ENCODE data around the gene PRCC. TPM values are rescaled to one million over a fixed set of nuclear protein-coding genes. Genes with fewer than 3 reads are reported as not detected.

The PRCC gene
- total and polyA plus RNA-seq, 2 of the 13 experiments (the other 11 are each of a cell fraction or from before 2014, with no cell fraction given), result 24.2 to 40.5 TPM

DNA sequence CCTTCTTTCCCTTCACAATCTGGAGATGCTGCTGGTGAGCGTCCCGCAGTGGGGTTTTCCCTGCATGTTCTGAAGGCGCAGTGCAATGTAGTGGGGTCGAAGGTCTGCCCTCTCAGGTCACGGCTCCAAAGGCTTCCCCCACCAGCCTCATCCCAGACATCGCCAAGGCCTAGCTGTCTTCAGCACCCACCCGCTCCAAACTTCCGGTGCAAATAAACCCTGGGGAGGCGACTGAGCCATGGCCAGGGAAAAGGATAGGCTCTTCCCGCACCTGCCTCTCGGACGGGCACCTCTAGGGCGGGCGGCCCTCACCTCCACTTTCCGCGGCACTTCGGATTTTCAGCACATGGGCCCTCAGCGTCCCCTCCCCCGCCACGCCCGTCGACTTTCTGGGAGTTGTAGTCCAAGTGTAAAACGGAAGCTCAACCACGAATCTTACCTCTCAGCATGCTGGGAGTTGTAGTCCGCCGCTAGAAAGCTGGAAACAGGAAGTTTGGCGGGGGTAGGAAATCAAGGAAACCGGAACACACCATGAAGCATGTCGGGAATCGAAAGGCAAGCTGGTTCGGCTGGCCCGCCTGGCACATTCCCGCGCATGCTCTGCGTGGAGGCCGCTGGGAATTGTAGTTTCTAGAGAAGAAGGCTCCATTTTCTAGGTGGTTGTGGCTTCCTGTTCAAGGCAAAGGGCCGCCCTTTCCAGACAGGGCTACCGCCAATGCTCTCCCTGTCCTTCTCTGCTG lies 26.4 kb upstream of the PRCC start, which contains the start of gene MRPL24 (continued):
- TF ChIP-seq, protein P1, sequence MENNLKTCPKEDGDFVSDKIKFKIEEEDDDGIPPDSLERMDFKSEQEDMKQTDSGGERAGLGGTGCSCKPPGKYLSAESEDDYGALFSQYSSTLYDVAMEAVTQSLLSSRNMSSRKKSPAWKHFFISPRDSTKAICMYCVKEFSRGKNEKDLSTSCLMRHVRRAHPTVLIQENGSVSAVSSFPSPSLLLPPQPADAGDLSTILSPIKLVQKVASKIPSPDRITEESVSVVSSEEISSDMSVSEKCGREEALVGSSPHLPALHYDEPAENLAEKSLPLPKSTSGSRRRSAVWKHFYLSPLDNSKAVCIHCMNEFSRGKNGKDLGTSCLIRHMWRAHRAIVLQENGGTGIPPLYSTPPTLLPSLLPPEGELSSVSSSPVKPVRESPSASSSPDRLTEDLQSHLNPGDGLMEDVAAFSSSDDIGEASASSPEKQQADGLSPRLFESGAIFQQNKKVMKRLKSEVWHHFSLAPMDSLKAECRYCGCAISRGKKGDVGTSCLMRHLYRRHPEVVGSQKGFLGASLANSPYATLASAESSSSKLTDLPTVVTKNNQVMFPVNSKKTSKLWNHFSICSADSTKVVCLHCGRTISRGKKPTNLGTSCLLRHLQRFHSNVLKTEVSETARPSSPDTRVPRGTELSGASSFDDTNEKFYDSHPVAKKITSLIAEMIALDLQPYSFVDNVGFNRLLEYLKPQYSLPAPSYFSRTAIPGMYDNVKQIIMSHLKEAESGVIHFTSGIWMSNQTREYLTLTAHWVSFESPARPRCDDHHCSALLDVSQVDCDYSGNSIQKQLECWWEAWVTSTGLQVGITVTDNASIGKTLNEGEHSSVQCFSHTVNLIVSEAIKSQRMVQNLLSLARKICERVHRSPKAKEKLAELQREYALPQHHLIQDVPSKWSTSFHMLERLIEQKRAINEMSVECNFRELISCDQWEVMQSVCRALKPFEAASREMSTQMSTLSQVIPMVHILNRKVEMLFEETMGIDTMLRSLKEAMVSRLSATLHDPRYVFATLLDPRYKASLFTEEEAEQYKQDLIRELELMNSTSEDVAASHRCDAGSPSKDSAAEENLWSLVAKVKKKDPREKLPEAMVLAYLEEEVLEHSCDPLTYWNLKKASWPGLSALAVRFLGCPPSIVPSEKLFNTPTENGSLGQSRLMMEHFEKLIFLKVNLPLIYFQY (CRISPR knock-in tag; IDR thresholded peaks at IDR 0.05; ENCODE audit: borderline replicate concordance), result 0 out of 2 replicates have a peak, but pooled peaks have one; percentile 23
- TF ChIP-seq, protein P2, sequence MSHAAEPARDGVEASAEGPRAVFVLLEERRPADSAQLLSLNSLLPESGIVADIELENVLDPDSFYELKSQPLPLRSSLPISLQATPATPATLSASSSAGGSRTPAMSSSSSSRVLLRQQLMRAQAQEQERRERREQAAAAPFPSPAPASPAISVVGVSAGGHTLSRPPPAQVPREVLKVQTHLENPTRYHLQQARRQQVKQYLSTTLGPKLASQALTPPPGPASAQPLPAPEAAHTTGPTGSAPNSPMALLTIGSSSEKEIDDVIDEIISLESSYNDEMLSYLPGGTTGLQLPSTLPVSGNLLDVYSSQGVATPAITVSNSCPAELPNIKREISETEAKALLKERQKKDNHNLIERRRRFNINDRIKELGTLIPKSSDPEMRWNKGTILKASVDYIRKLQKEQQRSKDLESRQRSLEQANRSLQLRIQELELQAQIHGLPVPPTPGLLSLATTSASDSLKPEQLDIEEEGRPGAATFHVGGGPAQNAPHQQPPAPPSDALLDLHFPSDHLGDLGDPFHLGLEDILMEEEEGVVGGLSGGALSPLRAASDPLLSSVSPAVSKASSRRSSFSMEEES (CRISPR knock-in tag; IDR thresholded peaks at IDR 0.05), result peak; percentile 18; the same call in 1 of the 2 replicates
- peak; percentile 91 for TF ChIP-seq FOXK1 (CRISPR knock-in tag; IDR thresholded peaks at IDR 0.05; ENCODE audit: borderline replicate concordance, low read depth)
- 0 out of 2 replicates have a peak, but pooled peaks have one; percentile 35 for TF ChIP-seq RAD21 (CRISPR knock-in tag; IDR thresholded peaks at IDR 0.05)
- TF ChIP-seq TEAD3 (CRISPR knock-in tag; optimal IDR thresholded peaks at IDR 0.05; ENCODE audit: borderline replicate concordance), result peak; percentile 69
- TF ChIP-seq, protein P3, sequence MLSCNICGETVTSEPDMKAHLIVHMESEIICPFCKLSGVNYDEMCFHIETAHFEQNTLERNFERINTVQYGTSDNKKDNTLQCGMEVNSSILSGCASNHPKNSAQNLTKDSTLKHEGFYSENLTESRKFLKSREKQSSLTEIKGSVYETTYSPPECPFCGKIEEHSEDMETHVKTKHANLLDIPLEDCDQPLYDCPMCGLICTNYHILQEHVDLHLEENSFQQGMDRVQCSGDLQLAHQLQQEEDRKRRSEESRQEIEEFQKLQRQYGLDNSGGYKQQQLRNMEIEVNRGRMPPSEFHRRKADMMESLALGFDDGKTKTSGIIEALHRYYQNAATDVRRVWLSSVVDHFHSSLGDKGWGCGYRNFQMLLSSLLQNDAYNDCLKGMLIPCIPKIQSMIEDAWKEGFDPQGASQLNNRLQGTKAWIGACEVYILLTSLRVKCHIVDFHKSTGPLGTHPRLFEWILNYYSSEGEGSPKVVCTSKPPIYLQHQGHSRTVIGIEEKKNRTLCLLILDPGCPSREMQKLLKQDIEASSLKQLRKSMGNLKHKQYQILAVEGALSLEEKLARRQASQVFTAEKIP (CRISPR knock-in tag; IDR thresholded peaks at IDR 0.05; ENCODE audit: borderline replicate concordance), result no peak
- TF ChIP-seq MIER3 (CRISPR knock-in tag; IDR thresholded peaks at IDR 0.05; ENCODE audit: borderline replicate concordance), result peak; percentile 76; the same call in 1 of the 2 replicates
- peak; percentile 41; the same call in 1 of the 2 replicates for TF ChIP-seq ZNF224 (CRISPR knock-in tag; IDR thresholded peaks at IDR 0.05)
- no peak for TF ChIP-seq REL (CRISPR knock-in tag; conservative IDR thresholded peaks at IDR 0.05)
- TF ChIP-seq NFYB (CRISPR knock-in tag; IDR thresholded peaks at IDR 0.05), result no peak
- TF ChIP-seq SRY (CRISPR knock-in tag; IDR thresholded peaks at IDR 0.05), result peak; percentile 72
- peak; percentile 98 for TF ChIP-seq GABPB1 (CRISPR knock-in tag; IDR thresholded peaks at IDR 0.05)
- TF ChIP-seq ZNF230 (CRISPR knock-in tag; IDR thresholded peaks at IDR 0.05), result peak; percentile 92; the same call in 1 of the 2 replicates
- TF ChIP-seq ZNF570 (CRISPR knock-in tag; IDR thresholded peaks at IDR 0.05; ENCODE audit: borderline replicate concordance), result no peak
- TF ChIP-seq, protein P4, sequence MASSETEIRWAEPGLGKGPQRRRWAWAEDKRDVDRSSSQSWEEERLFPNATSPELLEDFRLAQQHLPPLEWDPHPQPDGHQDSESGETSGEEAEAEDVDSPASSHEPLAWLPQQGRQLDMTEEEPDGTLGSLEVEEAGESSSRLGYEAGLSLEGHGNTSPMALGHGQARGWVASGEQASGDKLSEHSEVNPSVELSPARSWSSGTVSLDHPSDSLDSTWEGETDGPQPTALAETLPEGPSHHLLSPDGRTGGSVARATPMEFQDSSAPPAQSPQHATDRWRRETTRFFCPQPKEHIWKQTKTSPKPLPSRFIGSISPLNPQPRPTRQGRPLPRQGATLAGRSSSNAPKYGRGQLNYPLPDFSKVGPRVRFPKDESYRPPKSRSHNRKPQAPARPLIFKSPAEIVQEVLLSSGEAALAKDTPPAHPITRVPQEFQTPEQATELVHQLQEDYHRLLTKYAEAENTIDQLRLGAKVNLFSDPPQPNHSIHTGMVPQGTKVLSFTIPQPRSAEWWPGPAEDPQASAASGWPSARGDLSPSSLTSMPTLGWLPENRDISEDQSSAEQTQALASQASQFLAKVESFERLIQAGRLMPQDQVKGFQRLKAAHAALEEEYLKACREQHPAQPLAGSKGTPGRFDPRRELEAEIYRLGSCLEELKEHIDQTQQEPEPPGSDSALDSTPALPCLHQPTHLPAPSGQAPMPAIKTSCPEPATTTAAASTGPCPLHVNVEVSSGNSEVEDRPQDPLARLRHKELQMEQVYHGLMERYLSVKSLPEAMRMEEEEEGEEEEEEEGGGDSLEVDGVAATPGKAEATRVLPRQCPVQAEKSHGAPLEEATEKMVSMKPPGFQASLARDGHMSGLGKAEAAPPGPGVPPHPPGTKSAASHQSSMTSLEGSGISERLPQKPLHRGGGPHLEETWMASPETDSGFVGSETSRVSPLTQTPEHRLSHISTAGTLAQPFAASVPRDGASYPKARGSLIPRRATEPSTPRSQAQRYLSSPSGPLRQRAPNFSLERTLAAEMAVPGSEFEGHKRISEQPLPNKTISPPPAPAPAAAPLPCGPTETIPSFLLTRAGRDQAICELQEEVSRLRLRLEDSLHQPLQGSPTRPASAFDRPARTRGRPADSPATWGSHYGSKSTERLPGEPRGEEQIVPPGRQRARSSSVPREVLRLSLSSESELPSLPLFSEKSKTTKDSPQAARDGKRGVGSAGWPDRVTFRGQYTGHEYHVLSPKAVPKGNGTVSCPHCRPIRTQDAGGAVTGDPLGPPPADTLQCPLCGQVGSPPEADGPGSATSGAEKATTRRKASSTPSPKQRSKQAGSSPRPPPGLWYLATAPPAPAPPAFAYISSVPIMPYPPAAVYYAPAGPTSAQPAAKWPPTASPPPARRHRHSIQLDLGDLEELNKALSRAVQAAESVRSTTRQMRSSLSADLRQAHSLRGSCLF (CRISPR knock-in tag; IDR thresholded peaks at IDR 0.05; ENCODE audit: borderline replicate concordance), result no peak
